HepG2 (cell line): ENCODE results near the gene HADHA. TPM values are rescaled to one million over a fixed set of nuclear protein-coding genes. Genes with fewer than 3 reads are reported as not detected.

Experiments
- ATAC-seq: fragments of 200-7000 bp; cut with Tn5 transposase; 3 replicates; pipeline ENCODE4 v1.9.1; 2020; ENCODE audit warnings: mild to moderate bottlenecking, moderate library complexity
- BruUV-seq: library from RNA; stranded (reverse); fragments of 400-500 nt; replicated peaks from 2 replicates; lab custom pipeline; 2021; lab: Mats Ljungman, UMichigan
- CTCF ChIA-PET: fragments of 300-600 bp; formaldehyde crosslinking; extraction: SDS; loops from one replicate; lab custom pipeline; 2021; ENCODE audit warnings: low total read pairs, inconsistent platforms, low intra/inter-chr PET ratio; lab: Yijun Ruan, JAX
- POLR2A ChIA-PET: fragments of 350-600 bp; sonication (Branson Sonifier 250); formaldehyde crosslinking; loops from one replicate; lab custom pipeline; 2020; ENCODE audit warnings: antibody characterized with exemption, inconsistent platforms; lab: Yijun Ruan, JAX
- DNase-seq: peaks from one replicate; pipeline ENCODE4 v3.0.0-alpha.2; 2015; ENCODE audit warnings: low spot score
- FAIRE-seq: peaks from 3 replicates; lab custom pipeline; 2011; peaks lifted over from hg19 to GRCh38; lab: Jason Lieb, UNC
- H2AFZ ChIP-seq: one replicate; pipeline ENCODE4 v1.6.1; 2011; ENCODE audit warnings: low read length, inconsistent platforms
- H3K27ac ChIP-seq: fragments of 300-600 bp; 3 replicates; pipeline ENCODE4 v1.8.0; 2011; ENCODE audit warnings: mixed run types, mild to moderate bottlenecking, mixed read lengths, low read length, inconsistent platforms; ENCODE audit not compliant: insufficient read depth; ENCODE audit errors: extremely low read length
- H3K27me3 ChIP-seq, 2 experiments: fragments of 200-600 bp in 1 of 2; 2 replicates in 1 of 2; 3 replicates in 1 of 2; pipeline versions ENCODE4 v1.6.0 to v1.8.0; 2011; ENCODE audit warnings: low read length in 2 of 2, mild to moderate bottlenecking in 2 of 2, moderate library complexity in 2 of 2, inconsistent platforms in 1 of 2; ENCODE audit not compliant: insufficient read depth in 2 of 2, control insufficient read depth in 1 of 2
- H3K36me3 ChIP-seq, 2 experiments: fragments of 200-600 bp in 1 of 2; replicated peaks in 1 of 2; 2 replicates in 1 of 2; 3 replicates in 1 of 2; pipeline versions ENCODE4 v1.5.1 to v1.8.0; 2011; ENCODE audit warnings: low read length in 2 of 2, inconsistent platforms in 1 of 2; ENCODE audit not compliant: insufficient read depth in 2 of 2, control insufficient read depth in 1 of 2
- H3K4me1 ChIP-seq: 2 replicates; pipeline ENCODE4 v1.5.1; 2012; ENCODE audit warnings: low read length, inconsistent platforms; ENCODE audit not compliant: insufficient read depth
- H3K4me2 ChIP-seq: 2 replicates; pipeline ENCODE4 v1.6.0; 2011; ENCODE audit warnings: low read depth, low read length, inconsistent platforms
- H3K4me3 ChIP-seq, 3 experiments: fragments of 200-600 bp in 1 of 3; sonication (generic), shearing (Covaris generic) in 1 of 3; replicated peaks in 1 of 3; 2 replicates each; pipeline ENCODE4 v1.5.1; 2011 to 2016; ENCODE audit warnings: low read length in 3 of 3, inconsistent platforms in 2 of 3, low read depth in 2 of 3, mild to moderate bottlenecking in 2 of 3, control low read depth in 1 of 3, mixed read lengths in 1 of 3; ENCODE audit not compliant: insufficient read depth in 1 of 3
- H3K79me2 ChIP-seq: one replicate; pipeline ENCODE4 v1.6.1; 2011; ENCODE audit warnings: low read length, inconsistent platforms; ENCODE audit not compliant: insufficient read depth
- H3K9ac ChIP-seq: 2 replicates; pipeline ENCODE4 v1.6.0; 2011; ENCODE audit warnings: mild to moderate bottlenecking, low read depth, low read length, inconsistent platforms; ENCODE audit not compliant: insufficient read depth
- H3K9me3 ChIP-seq: 2 replicates; pipeline ENCODE4 v1.5.1; 2012; ENCODE audit warnings: mild to moderate bottlenecking, low read length
- H4K20me1 ChIP-seq: 2 replicates; pipeline ENCODE4 v1.6.0; 2011; ENCODE audit warnings: inconsistent platforms, mild to moderate bottlenecking, low read length, moderate library complexity; ENCODE audit not compliant: insufficient read depth
- DNMT1 ChIP-seq: sonication (generic); formaldehyde crosslinking; IDR thresholded peaks from 2 replicates; pipeline ENCODE4 v1.5.1; 2020; ENCODE audit warnings: mild to moderate bottlenecking, missing genetic modification reagents
- EED ChIP-seq: sonication (generic); formaldehyde crosslinking; IDR thresholded peaks from 2 replicates; pipeline ENCODE4 v1.5.0; 2020; ENCODE audit warnings: mild to moderate bottlenecking, missing genetic modification reagents
- KDM5A ChIP-seq: fragments of 200-600 bp; sonication (generic); IDR thresholded peaks from 2 replicates; pipeline ENCODE4 v1.7.0; 2018; ENCODE audit warnings: antibody characterized with exemption, mild to moderate bottlenecking, low read length, borderline replicate concordance
- REL ChIP-seq: sonication (generic); formaldehyde crosslinking; conservative IDR thresholded peaks from 2 replicates; pipeline ENCODE4 v1.8.0; 2022; ENCODE audit warnings: mild to moderate bottlenecking, missing genetic modification reagents, moderate library complexity
- SOX5 ChIP-seq: IDR thresholded peaks from 2 replicates; pipeline ENCODE4 v1.6.1; 2016; ENCODE audit warnings: borderline replicate concordance
- SOX6 ChIP-seq, 2 experiments: fragments of 450-650 bp in 1 of 2; sonication (generic) in 1 of 2; formaldehyde crosslinking in 1 of 2; IDR thresholded peaks; 2 replicates each; pipeline versions ENCODE4 v1.4.0 to v1.6.1; 2017 to 2020; ENCODE audit warnings: antibody characterized with exemption in 1 of 2, mild to moderate bottlenecking in 1 of 2, missing genetic modification reagents in 1 of 2
- THAP11 ChIP-seq: IDR thresholded peaks from 2 replicates; pipeline ENCODE4 v1.6.1; 2016; ENCODE audit warnings: missing biosample characterization, missing genetic modification reagents
- ZBTB21 ChIP-seq: sonication (generic); formaldehyde crosslinking; IDR thresholded peaks from 2 replicates; pipeline ENCODE4 v1.4.0; 2020; ENCODE audit warnings: missing genetic modification reagents
- ZKSCAN5 ChIP-seq: sonication (generic); formaldehyde crosslinking; IDR thresholded peaks from 2 replicates; pipeline ENCODE4 v1.5.1; 2020; ENCODE audit warnings: mild to moderate bottlenecking, missing genetic modification reagents
- ZNF12 ChIP-seq: sonication (generic); formaldehyde crosslinking; IDR thresholded peaks from 2 replicates; pipeline ENCODE4 v1.5.0; 2020; ENCODE audit warnings: missing genetic modification reagents
- ZNF619 ChIP-seq: sonication (generic); formaldehyde crosslinking; IDR thresholded peaks from 2 replicates; pipeline ENCODE4 v1.4.0; 2020; ENCODE audit warnings: mild to moderate bottlenecking, missing genetic modification reagents
- ZNF781 ChIP-seq: sonication (generic); formaldehyde crosslinking; IDR thresholded peaks from 2 replicates; pipeline ENCODE4 v1.5.1; 2020; ENCODE audit warnings: borderline replicate concordance, mild to moderate bottlenecking, missing genetic modification reagents; ENCODE audit errors: not compliant biosample characterization
- ZNF816 ChIP-seq: sonication (generic); formaldehyde crosslinking; IDR thresholded peaks from 2 replicates; pipeline ENCODE4 v1.8.0; 2022; ENCODE audit warnings: missing genetic modification reagents, mild to moderate bottlenecking, borderline replicate concordance
- WGBS: methylation state at CpG from one replicate; pipeline ENCODE4 v1.1.6; 2017; ENCODE audit warnings: low lambda C conversion rate; 5-methylcytosine and 5-hydroxymethylcytosine counted together
- in situ Hi-C: cut with HindIII; loops from 2 replicates; pipeline ENCODE4 v1.10.0; 2017; ENCODE audit warnings: low pct_unique_long_range_greater_than_20kb; ENCODE audit not compliant: extremely low pct_ligation_motif_present
- intact Hi-C: fragments of 100-400 bp; cut with micrococcal nuclease; formaldehyde crosslinking; loops from one replicate; pipeline ENCODE4 v1.10.0; 2022; ENCODE audit not compliant: unreplicated experiment
- polyA plus RNA-seq, 8 experiments: library from polyadenylated mRNA; depleted of rRNA in 3 of 8; stranded (reverse) in 7 of 8; unstranded in 1 of 8; fragments of >200 nt; fragmentation: Illumina TruSeq in 4 of 8; extraction: Trizol in 4 of 8; gene quantifications; 2 replicates each; pipeline versions ENCODE4 v1.2.1 to v1.2.3, GENCODE V29; 2011 to 2016; ENCODE audit warnings: low read depth in 4 of 8, missing spikeins in 1 of 8, mixed read lengths in 1 of 8; ENCODE audit not compliant: insufficient read depth in 1 of 8
- total RNA-seq, 5 experiments: library from RNA; depleted of rRNA; stranded (reverse); fragments of >200 nt; fragmentation: Illumina TruSeq; extraction: Trizol; gene quantifications; 2 replicates each; pipeline ENCODE4 v1.2.3, GENCODE V29; 2016; ENCODE audit warnings: low read depth in 1 of 5
- TF ChIP-seq, protein P1 (sequence below): sonication (generic); formaldehyde crosslinking; IDR thresholded peaks from 2 replicates; pipeline ENCODE4 v1.4.0; 2020; ENCODE audit warnings: missing genetic modification reagents
- TF ChIP-seq, protein P2 (sequence below): sonication (generic); formaldehyde crosslinking; IDR thresholded peaks from 2 replicates; pipeline ENCODE4 v1.4.0; 2020; ENCODE audit warnings: mild to moderate bottlenecking, missing genetic modification reagents
- TF ChIP-seq, protein P3 (sequence below): sonication (generic); formaldehyde crosslinking; IDR thresholded peaks from 2 replicates; pipeline ENCODE4 v1.4.0; 2020; ENCODE audit warnings: missing genetic modification reagents
- TF ChIP-seq, protein P4 (sequence below): fragments of 450-650 bp; IDR thresholded peaks from 2 replicates; pipeline ENCODE4 v1.6.1; 2016

Gene HADHA
- total and polyA plus RNA-seq, 2 of the 13 experiments (the other 11 are each of a cell fraction or from before 2014, with no cell fraction given) = 102 to 270 TPM

DNA sequence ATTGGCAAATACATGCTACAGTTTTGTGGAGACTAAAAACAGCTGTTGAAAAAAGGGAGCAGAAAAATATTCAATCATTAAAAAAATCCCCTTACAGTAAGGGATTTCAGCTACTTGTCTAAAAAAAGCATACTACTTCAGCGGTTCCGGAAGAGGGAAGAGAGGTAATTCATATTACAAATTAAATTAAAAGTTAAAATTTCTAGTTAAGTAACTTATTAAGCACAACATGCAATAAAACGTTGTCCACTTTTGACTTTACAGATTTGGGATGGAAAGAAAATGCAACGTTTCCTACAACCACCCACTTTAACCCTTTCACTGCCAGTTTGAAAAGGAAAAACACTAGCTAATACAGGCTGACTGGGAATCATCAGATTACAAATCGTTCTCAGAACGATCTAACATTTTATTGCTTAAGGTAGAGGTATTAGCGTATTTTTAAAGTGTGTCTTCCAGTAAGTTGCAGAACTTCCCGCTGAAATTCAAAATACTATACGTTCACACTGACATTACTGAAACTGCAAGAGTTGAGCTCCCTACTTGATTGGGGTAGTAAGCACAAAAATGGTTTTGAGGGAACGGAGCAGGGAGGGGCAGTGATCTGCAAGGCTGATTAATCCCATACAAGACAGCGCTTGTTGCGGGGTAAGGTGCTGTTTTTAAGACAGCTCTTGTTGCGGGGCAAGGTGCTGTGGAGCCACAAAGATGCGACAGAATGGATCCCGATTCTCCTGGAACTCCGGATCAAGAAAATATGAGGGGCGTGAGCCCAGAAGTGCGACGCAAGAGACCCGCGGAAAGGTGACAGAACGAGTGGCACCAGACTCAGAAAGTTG lies 743 bp downstream of the HADHA start:
- Histone ChIP-seq H3K27me3 (peaks cover 0 to 7% of the 10 kb centered on the region in 2 experiments; a peak in 2 of 5 replicates), H4K20me1 (peaks cover 19% of the 10 kb centered on the region), H3K9ac (peak overlapping the region; percentile 90), H3K4me2 (peak overlapping the region; percentile 77), H3K4me3 (peak overlapping the region; percentile 62 to 96 (median 94)), H3K9me3 (no peaks in the 10 kb centered on the region), H3K79me2 (peaks cover 94% of the 10 kb centered on the region), H3K27ac (peak overlapping the region; percentile 91), H3K36me3 (no peaks in the 10 kb centered on the region; a peak in 1 of 5 replicates), H2AFZ (peak overlapping the region; percentile 75), H3K4me1 (peaks cover 68% of the 10 kb centered on the region)
- FAIRE-seq (no peak), ATAC-seq (peak; percentile 0; the same call in 1 of the 3 replicates), DNase-seq (no peak)
- in situ Hi-C loops = no loop called here
- intact Hi-C loops = loop anchor here (2.0 to 5.0 kb wide), 2 partner anchors 31 to 544 kb away; partner anchors contain the start of gene CENPA
- CTCF ChIA-PET = no interaction called here
- 2% methylated on average over 22 of the region's 22 CpGs for WGBS
- TSS peak; percentile 65 for BruUV-seq
- POLR2A ChIA-PET = interaction anchor here (0.6 to 5.2 kb wide), 17 partner anchors 10 to 1339 kb away, joined by 3 to 38 read pairs (median 4); partner anchors contain the start of genes ASXL2, KIF3C, RAB10 and SELENOI
- TF ChIP-seq EED (CRISPR knock-in tag) = 0 out of 2 replicates have a peak, but pooled peaks have one; percentile 31
- TF ChIP-seq, protein P1, sequence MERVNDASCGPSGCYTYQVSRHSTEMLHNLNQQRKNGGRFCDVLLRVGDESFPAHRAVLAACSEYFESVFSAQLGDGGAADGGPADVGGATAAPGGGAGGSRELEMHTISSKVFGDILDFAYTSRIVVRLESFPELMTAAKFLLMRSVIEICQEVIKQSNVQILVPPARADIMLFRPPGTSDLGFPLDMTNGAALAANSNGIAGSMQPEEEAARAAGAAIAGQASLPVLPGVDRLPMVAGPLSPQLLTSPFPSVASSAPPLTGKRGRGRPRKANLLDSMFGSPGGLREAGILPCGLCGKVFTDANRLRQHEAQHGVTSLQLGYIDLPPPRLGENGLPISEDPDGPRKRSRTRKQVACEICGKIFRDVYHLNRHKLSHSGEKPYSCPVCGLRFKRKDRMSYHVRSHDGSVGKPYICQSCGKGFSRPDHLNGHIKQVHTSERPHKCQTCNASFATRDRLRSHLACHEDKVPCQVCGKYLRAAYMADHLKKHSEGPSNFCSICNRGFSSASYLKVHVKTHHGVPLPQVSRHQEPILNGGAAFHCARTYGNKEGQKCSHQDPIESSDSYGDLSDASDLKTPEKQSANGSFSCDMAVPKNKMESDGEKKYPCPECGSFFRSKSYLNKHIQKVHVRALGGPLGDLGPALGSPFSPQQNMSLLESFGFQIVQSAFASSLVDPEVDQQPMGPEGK (CRISPR knock-in tag) = 0 out of 2 replicates have a peak, but pooled peaks have one; percentile 10
- TF ChIP-seq, protein P2, sequence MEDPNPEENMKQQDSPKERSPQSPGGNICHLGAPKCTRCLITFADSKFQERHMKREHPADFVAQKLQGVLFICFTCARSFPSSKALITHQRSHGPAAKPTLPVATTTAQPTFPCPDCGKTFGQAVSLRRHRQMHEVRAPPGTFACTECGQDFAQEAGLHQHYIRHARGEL (CRISPR knock-in tag) = no peak
- no peak for TF ChIP-seq SOX6 (IDR thresholded peaks at IDR 0.05)
- no peak for TF ChIP-seq SOX6 (CRISPR knock-in tag; IDR thresholded peaks at IDR 0.05)
- no peak for TF ChIP-seq DNMT1 (CRISPR knock-in tag)
- no peak for TF ChIP-seq ZNF619
- peak; percentile 89 for TF ChIP-seq KDM5A
- TF ChIP-seq ZNF781 (CRISPR knock-in tag) = peak; percentile 3
- 0 out of 2 replicates have a peak, but pooled peaks have one; percentile 17 for TF ChIP-seq REL (CRISPR knock-in tag)
- 0 out of 2 replicates have a peak, but pooled peaks have one; percentile 7 for TF ChIP-seq ZNF12
- TF ChIP-seq THAP11 (CRISPR knock-in tag) = no peak
- TF ChIP-seq, protein P3, sequence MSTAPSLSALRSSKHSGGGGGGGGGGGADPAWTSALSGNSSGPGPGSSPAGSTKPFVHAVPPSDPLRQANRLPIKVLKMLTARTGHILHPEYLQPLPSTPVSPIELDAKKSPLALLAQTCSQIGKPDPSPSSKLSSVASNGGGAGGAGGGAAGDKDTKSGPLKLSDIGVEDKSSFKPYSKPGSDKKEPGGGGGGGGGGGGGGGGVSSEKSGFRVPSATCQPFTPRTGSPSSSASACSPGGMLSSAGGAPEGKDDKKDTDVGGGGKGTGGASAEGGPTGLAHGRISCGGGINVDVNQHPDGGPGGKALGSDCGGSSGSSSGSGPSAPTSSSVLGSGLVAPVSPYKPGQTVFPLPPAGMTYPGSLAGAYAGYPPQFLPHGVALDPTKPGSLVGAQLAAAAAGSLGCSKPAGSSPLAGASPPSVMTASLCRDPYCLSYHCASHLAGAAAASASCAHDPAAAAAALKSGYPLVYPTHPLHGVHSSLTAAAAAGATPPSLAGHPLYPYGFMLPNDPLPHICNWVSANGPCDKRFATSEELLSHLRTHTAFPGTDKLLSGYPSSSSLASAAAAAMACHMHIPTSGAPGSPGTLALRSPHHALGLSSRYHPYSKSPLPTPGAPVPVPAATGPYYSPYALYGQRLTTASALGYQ = no peak
- no peak for TF ChIP-seq ZKSCAN5 (CRISPR knock-in tag)
- no peak for TF ChIP-seq SOX5 (CRISPR knock-in tag)
- no peak for TF ChIP-seq ZBTB21 (CRISPR knock-in tag)
- TF ChIP-seq, protein P4, sequence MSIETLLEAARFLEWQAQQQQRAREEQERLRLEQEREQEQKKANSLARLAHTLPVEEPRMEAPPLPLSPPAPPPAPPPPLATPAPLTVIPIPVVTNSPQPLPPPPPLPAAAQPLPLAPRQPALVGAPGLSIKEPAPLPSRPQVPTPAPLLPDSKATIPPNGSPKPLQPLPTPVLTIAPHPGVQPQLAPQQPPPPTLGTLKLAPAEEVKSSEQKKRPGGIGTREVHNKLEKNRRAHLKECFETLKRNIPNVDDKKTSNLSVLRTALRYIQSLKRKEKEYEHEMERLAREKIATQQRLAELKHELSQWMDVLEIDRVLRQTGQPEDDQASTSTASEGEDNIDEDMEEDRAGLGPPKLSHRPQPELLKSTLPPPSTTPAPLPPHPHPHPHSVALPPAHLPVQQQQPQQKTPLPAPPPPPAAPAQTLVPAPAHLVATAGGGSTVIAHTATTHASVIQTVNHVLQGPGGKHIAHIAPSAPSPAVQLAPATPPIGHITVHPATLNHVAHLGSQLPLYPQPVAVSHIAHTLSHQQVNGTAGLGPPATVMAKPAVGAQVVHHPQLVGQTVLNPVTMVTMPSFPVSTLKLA = no peak
- TF ChIP-seq ZNF816 = 0 out of 2 replicates have a peak, but pooled peaks have one; percentile 57
